ENCODE results near the gene SF3B4. TPM values are rescaled to one million over a fixed set of nuclear protein-coding genes. Genes with fewer than 3 reads are reported as not detected.
"Not testable (repeated sequence)": the region's sequence is repeated elsewhere in the genome, so short reads cannot be mapped to it uniquely, and the experiment has no call there.

Gene SF3B4
- total RNA-seq, 1 donor from 2014 or later: 12.2 TPM

DNA sequence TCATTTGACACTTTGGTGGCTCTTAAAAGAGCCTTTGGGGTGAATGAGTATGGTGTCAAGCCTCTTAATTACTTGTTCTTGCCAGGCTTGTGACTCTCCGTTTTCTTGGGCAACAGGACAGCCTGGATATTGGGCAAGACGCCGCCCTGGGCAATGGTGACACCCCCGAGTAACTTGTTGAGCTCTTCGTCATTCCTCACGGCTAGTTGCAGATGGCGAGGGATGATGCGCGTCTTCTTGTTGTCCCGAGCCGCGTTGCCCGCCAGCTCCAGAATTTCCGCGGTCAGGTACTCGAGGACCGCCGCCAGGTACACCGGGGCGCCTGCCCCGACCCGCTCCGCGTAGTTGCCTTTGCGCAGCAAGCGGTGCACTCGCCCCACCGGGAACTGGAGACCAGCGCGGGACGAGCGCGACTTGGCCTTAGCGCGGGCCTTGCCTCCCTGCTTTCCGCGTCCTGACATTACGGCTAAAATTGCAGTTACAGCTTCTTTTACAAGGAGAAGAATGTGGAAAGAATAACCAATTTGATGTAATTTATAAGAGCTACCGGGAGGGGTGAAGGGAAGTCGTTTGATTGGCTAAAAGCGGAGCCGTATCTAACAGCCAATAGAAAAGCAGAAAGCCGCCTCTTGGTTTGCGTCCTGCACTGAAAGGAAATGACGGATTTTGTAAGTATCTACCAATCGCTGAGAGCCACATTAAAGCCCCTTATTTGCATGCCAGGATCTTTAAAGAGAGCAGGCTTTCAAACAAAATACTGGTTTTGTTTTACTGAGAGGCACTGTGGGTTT is 40.0 kb downstream of the SF3B4 start:
- DNase-seq: peak; percentile 99

DNA sequence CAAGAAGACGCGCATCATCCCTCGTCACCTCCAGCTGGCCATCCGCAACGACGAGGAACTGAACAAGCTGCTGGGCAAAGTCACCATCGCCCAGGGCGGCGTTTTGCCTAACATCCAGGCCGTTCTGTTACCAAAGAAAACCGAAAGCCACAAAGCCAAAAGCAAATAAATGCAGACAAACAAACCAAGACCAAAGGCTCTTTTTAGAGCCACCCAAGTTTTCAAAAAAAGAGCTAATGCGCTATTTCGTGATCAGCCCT is 40.5 kb downstream of the SF3B4 start:
- DNase-seq: not testable (repeated sequence)

- DNase-seq: peak; percentile 99
Measured at GRCh38 chr1:149886396-149887195, 41.0 kb downstream of the SF3B4 start.

DNA sequence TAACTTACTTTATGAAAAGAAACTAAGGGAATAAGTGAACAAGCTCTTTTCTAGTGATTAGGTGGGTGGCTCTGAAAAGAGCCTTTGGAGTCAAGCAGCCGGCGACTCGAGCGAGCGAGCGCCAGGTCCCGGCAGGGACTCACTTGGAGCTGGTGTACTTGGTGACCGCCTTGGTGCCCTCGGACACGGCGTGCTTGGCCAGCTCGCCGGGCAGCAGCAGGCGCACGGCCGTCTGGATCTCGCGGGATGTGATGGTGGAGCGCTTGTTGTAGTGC is 41.5 kb downstream of the SF3B4 start:
- DNase-seq: not testable (repeated sequence)

DNA sequence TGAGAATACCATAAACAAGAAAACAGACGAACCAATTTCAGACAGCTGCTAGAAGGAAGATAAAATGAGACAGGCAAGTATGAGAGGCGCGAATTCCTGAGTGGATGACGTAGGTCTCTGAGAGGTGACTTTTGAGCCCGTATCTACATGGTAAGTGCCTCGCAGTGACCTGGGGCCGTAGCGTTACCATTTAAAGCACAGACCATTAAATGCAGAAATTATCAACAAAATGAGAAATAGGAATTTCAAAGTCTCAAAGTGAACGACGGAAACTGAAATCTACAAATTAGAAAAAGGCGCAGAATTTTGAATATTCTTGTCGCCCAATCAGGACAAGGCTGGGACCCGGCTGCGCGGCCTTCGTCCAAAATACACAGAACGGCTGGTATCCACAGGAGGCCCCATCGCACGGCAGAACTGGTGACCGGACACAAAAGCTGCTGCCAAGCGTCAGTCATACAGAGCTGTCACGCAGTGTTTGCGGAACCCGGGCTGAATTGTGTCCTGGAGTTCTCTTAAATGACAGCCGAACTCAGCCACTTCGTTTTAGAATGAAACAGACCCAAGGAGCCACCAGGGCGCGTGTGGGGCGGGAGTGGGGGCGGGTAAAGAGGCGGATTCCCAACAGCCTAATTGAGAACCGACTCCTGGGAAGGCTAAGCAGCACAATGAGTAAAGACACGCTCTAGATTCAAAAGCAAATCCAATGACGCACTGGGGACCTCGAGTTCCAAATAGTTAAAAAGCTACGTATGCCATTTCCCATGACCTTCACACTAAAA is 42.1 kb downstream of the SF3B4 start:
- peak; percentile 95 for DNase-seq

DNA sequence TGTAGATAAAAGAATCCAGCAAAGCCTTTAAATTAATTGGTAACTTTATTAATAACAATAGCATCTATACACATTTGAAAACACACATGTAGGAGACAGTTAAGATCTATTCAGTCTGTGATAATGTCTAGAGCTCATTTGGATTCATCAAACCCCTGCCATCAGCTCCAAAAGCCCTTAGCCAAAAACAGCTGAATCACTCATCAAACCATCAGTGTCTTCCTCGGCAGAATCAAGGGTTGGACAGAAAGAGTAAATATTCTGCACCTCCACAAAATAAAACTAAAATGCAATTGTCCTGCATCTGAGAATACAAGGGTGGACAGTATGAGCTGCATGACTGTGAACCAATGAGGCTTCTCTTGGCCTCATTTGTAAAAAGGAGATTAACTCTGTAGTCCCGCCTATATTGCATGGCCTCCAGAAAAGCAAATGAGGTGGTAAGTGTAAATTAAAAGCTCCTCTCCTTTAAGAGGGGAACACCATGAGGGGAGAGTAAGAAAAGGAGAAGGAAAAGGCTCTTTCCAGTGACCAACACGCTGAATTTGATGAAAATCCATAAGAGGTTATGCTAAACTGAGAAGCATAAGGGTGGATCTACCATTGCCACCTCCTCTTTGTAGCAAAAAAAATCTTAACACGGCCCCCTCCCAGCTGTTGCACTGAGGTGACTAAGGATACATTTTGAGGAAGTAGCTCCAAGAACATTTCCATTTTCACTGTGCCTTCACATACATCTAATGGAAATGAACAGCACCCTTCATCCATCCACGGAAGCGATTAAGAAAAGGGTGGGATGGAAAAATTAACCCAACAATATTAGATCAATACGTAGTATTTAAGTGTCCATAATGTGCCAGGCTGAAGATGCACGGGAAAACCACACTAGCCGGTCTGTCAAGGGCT is 42.9 kb downstream of the SF3B4 start:
- DNase-seq: peak; percentile 73

DNA sequence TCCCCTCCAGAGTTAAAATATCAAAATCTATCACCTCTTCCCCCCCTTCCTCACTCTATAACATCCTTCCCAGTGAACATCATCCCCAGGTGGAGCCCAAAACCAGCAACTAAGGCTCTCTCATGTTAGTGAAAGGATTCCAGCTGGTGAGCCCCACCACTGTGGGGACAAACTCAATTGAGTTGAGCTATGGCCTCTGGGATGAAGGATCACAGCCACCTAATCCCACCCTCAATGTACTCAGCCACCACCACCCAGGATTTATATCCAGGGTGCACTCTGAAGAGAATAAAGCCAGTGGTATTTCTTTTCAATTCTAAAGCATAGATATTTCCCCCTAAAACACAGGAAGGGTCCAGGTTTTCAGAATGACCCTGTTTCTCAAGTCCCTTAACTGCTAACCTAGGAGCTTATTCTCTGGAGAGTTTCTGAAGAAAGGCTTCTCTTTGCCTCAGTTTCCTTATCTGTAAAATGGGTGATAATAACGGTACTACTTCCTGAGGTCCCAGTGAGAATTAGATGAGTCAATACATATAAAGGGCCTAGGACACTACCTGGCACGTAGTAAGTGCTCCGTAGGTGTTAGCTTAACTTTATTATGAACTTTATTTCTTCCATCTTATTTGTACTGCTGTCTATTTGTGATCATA is 43.9 kb downstream of the SF3B4 start:
- DNase-seq: no peak

GRCh38 chr1:149881876-149882275 is 45.7 kb downstream of the SF3B4 start:
- no peak for DNase-seq

- DNase-seq: no peak
Measured at GRCh38 chr1:149879556-149879955, 48.0 kb downstream of the SF3B4 start.

DNA sequence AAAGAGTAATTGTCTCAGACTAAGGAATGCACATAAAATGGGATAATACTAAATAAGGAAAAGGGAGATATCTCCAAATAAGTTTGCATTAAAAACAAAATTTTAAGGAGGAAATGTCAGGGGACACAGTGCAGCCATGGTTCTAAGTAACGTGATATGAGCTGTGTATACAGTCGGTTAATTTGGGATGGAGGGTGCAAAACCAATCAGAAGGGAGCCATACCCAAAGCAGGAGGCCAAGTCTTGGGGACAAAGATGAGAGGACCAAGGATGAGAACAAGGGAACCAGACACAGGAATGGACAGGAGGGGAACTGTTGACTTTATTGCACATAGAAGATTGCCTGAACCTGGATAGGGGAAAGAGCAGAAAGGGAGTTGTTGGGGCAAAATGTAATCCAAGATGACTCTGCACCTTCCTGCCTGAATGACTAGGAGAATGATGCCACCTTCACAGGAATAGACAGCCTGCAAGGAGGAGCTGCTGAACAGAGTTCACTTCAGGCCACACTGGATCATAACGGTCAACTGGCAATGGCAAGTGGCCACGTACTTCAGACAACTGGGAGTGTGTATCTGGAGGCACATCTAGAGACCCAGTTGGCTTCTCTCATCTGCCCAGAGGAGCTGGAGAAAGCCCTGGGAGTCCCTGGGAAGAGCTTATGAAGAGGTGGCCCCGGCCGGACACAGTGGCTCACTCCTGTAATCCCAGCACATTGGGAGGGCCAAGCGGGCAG is 50.2 kb downstream of the SF3B4 start:
- no peak for DNase-seq

Other genes starting within 250 kb of the SF3B4 start
- 3.3 TPM for gene FCGR1A, start 145.1 kb downstream of the SF3B4 start, total RNA-seq
- gene BOLA1, start 28.2 kb downstream of the SF3B4 start, total RNA-seq: 10.9 TPM
- gene SV2A, start 10.0 kb downstream of the SF3B4 start, total RNA-seq: 1.1 TPM
- gene MTMR11, start 9.1 kb upstream of the SF3B4 start, total RNA-seq: 8.7 TPM
- 12.8 TPM for gene OTUD7B, start 82.9 kb upstream of the SF3B4 start, total RNA-seq
- 59.3 TPM for gene VPS45, start 140.0 kb upstream of the SF3B4 start, total RNA-seq
- 23.2 TPM for gene PLEKHO1, start 222.1 kb upstream of the SF3B4 start, total RNA-seq

Data from skin of body (tissue), 2 donors.